HL-60/S4 (cell line): ENCODE results near the gene LRRC17.
"Not testable (repeated sequence)": the region's sequence is repeated elsewhere in the genome, so short reads cannot be mapped to it uniquely, and the experiment has no call there.

ENCODE experiments used
- in situ Hi-C: fragments of 300-500 bp; cut with MboI; formaldehyde crosslinking; loops from 2 replicates; pipeline ENCODE4 v1.14.3; 2022; ENCODE audit warnings: low sequenced_read_pairs

LRRC17 gene

GRCh38 chr7:102942181-102942866 lies 29.5 kb downstream of the LRRC17 start:
- in situ Hi-C loops, result no loop called here

DNA sequence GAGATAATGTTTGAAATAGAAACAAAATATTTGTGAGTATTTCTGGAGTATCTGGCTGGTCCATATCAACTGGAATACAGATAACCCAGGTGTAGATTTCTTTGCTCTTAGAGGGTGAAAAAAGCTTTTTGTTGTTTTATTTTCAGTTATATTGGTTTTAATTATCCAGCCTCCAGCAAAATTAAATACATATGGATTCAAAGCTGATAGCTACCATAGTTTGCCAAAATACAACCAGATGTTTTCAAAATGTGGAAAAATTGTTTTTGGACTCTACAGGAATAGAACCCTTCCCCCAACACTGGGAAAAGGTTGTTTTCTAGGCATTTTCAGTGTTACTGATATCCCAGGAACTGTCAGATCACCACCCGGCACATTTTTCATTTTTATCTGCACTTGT lies 30.1 kb downstream of the LRRC17 start:
- in situ Hi-C loops, result no loop called here

- in situ Hi-C loops, result no loop called here
Observed at GRCh38 chr7:102943423-102944169, 30.8 kb downstream of the LRRC17 start.

DNA sequence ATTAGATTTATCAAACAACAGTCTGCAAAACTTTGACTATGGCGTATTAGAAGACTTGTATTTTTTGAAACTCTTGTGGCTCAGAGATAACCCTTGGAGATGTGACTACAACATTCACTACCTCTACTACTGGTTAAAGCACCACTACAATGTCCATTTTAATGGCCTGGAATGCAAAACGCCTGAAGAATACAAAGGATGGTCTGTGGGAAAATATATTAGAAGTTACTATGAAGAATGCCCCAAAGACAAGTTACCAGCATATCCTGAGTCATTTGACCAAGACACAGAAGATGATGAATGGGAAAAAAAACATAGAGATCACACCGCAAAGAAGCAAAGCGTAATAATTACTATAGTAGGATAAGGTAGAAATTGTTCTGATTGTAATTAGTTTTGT lies 31.4 kb downstream of the LRRC17 start:
- in situ Hi-C loops, result no loop called here

GRCh38 chr7:102951839-102952238 lies 39.0 kb downstream of the LRRC17 start:
- in situ Hi-C loops, result no loop called here

DNA sequence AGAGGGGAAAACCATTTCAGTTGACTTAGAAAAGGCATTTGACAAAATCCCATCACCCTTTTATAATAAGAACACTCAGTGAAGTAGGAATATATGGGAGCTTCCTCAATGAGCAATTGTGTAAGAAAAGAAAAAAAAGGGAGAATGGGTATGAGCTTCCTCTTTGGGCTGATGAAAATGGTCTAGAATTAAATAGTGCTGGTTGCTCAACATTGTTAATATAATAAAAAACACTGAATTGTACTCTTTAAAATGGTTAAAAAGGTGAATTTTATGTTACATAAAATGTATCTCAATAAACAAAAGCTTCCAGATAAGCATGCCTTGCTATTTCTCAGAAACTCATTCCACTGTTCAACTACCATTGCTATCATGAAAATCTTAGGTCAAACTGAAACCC lies 40.6 kb downstream of the LRRC17 start:
- in situ Hi-C loops, result no loop called here

DNA sequence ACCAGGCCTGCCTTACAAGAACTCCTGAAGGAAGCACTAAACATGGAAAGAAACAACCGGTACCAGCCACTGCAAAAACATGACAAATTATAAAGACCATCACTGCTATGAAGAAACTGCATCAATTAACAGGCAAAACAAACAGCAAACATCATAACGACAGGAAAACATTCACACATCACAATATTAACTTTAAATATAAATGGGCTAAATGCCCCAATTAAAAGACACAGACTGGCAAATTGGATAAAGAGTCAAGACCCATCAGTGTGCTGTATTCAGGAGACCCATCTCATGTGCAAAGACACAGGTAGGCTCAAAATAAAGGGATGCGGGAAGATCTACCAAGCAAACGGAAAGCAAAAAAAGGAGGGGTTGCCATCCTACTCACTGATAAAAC lies 41.6 kb downstream of the LRRC17 start:
- in situ Hi-C loops, result not testable (repeated sequence)

DNA sequence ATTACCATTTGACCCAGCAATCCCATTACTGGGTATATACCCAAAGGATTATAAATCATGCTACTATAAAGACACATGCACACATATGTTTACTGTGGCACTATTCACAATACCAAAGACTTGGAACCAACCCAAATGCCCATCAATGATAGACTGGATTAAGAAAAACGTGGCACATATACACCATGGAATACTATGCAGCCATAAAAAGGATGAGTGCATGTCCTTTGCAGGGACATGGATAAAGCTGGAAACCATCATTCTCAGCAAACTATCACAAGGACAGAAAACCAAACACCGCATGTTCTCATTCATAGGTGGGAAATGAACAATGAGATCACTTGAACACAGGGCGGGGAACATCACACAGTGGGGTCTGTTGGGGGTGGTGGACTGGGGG lies 45.2 kb downstream of the LRRC17 start:
- in situ Hi-C loops, result not testable (repeated sequence)

DNA sequence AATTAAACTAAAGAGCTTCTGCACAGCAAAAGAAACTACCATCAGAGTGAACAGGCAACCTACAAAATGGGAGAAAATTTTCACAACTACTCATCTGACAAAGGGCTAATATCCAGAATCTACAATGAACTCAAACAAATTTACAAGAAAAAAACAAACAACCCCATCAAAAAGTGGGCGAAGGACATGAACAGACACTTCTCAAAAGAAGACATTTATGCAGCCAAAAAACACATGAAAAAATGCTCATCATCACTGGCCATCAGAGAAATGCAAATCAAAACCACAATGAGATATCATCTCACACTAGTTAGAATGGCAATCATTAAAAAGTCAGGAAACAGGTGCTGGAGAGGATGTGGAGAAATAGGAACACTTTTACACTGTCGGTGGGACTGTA lies 49.2 kb downstream of the LRRC17 start:
- in situ Hi-C loops, result not testable (repeated sequence)

DNA sequence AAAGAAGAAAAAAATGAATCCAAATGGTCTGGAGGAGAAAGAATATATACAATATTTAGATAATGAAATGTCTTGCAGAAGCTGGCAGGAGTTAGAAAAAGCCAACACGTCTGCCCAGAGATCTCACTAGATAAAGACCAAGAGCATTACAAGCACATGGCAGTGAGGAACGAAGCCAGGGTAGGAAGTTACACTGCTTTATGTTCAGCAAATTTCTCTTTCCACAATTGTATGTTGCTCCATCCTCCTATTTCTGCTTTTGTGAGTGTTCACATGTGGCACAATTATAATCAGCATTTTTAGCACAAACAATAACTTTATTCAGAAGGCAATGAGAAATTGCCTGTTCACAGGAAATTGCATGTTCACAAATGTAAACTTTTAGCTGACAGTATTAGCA lies 53.7 kb downstream of the LRRC17 start:
- in situ Hi-C loops, result no loop called here

DNA sequence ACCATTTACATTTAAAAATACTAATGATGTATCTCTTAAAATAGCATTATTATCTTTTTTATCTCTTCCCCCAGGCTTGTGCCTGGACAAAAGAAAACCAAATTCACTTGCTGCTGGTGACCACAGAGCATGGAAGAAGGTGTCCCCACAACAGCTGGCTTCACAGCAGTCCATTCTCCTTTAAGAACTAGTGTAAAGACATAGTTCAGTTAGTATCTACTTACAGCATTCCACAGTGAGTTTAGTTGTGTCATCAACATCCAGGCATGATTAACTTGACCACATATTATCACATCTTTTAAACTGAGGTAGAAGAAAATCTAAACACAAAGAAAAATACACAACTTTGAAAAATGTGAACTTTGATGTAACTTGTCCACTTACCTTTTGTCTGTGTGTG lies 55.0 kb downstream of the LRRC17 start:
- in situ Hi-C loops, result no loop called here

GRCh38 chr7:102973096-102973802 lies 60.4 kb downstream of the LRRC17 start:
- in situ Hi-C loops, result no loop called here

GRCh38 chr7:102974366-102975236 lies 61.8 kb downstream of the LRRC17 start:
- in situ Hi-C loops, result no loop called here

DNA sequence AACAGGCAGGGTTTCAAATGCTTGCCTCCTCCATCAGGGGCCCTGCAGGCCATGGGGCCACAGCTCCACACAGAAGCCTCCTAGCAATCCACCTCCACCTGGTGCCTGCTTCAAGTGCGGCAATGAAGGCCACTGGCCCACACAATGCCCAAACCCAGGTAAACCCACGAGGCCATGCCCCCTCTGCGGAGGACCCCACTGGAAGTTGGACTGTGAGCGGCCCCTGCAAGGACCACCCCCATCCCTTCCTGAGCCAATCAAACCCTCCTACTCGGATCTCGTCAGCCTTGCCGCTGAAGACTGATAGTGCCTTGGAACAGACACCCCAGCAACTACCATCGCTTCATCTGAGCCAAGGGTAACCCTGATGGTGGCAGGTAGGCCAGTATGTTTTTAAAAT lies 63.1 kb downstream of the LRRC17 start:
- in situ Hi-C loops, result no loop called here

- in situ Hi-C loops, result no loop called here
Observed at GRCh38 chr7:102976493-102976892, 63.7 kb downstream of the LRRC17 start.

GRCh38 chr7:102977586-102977985 lies 64.8 kb downstream of the LRRC17 start:
- in situ Hi-C loops, result not testable (repeated sequence)

- in situ Hi-C loops, result no loop called here
Observed at GRCh38 chr7:102978284-102978683, 65.5 kb downstream of the LRRC17 start.

GRCh38 chr7:102979670-102980069 lies 66.9 kb downstream of the LRRC17 start:
- in situ Hi-C loops, result no loop called here

DNA sequence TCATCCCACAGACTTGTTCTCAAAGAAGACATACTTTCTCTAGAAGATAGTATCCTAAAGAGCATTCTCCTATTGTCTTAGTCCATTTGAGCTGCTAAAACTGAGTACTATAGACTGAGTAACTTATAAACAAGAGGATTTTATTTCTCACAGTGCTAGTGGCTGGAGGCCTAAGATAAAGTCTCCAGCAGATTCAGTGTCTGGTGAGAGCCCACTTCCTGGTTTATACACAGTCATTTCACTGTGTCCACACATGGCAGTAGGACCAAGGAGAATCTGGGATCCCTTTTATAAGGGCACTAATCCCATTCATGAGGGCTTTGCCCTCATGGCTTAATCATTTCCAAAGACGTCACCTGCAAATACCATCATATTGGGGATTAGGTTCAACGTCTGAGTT lies 68.7 kb downstream of the LRRC17 start:
- in situ Hi-C loops, result no loop called here

- in situ Hi-C loops, result no loop called here
Observed at GRCh38 chr7:102982235-102982634, 69.4 kb downstream of the LRRC17 start.

DNA sequence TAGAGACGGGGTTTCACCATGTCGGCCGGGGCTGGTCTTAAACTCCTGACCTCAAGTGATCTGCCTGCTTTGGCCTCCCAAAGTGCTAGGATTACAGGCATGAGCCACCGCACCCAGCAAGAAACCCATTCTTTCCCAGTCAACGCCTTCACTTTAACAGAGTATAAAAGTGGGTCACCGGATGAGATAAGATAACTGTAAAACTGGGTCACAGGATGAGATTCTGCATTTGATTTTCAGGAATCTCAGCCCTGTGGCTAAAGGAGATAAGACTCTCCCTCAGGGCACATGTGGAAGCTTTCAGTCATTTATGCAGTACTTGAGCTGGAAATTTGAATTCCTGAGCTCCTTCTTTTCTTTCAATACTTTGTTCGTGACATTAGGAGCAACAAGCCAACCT lies 70.8 kb downstream of the LRRC17 start:
- in situ Hi-C loops, result no loop called here
